SU-DHL-6 (cell line): ENCODE data around the gene GDA.

Experiments
- EZH2phosphoT487 ChIP-seq: fragments of 200-600 bp; sonication (generic), shearing (Covaris generic); conservative IDR thresholded peaks from 2 replicates; pipeline ENCODE4 v1.6.1; 2018; ENCODE audit warnings: mild to moderate bottlenecking, antibody characterized with exemption, low read length, moderate library complexity, mixed read lengths
- TF ChIP-seq, protein P1 (sequence below): fragments of 200-600 bp; sonication (generic); IDR thresholded peaks from one replicate; pipeline ENCODE4 v1.5.1; 2017; ENCODE audit warnings: antibody characterized with exemption, mild to moderate bottlenecking, low read length, moderate library complexity; ENCODE audit not compliant: insufficient read depth, poor library complexity, severe bottlenecking

DNA sequence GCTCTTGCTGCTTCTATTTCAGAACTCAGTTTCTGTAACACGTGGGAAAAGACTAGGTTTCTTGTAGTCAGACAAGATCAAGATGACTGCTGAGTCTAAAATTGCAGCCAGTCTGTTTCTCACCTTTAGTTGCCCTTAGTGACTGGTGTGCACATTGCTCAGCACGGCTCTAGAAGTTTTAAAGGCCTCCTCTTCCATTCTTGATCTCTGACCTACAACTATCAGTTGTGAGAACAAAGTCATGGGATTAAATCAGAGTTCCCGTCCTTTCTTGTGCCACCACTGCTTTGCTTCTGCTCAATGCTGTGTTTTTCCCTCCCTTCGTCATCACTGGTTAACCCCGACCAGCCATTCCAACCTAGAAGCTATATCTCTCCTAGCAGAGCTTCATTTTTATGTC is 52.8 kb downstream of the GDA start:
- TF ChIP-seq, protein P1, sequence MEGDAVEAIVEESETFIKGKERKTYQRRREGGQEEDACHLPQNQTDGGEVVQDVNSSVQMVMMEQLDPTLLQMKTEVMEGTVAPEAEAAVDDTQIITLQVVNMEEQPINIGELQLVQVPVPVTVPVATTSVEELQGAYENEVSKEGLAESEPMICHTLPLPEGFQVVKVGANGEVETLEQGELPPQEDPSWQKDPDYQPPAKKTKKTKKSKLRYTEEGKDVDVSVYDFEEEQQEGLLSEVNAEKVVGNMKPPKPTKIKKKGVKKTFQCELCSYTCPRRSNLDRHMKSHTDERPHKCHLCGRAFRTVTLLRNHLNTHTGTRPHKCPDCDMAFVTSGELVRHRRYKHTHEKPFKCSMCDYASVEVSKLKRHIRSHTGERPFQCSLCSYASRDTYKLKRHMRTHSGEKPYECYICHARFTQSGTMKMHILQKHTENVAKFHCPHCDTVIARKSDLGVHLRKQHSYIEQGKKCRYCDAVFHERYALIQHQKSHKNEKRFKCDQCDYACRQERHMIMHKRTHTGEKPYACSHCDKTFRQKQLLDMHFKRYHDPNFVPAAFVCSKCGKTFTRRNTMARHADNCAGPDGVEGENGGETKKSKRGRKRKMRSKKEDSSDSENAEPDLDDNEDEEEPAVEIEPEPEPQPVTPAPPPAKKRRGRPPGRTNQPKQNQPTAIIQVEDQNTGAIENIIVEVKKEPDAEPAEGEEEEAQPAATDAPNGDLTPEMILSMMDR = no peak
- TF ChIP-seq EZH2phosphoT487 = no peak
